NB4 (cell line): Measurements from ENCODE around the gene B4GALT2.

Experiments
- DNase-seq: peaks from one replicate; pipeline ENCODE4 v3.0.0; 2010; ENCODE audit warnings: low read depth
- H3K4me3 ChIP-seq: one replicate; pipeline ENCODE4 v1.5.1; 2011; ENCODE audit warnings: mild to moderate bottlenecking, low read depth, low read length, moderate library complexity
- CTCF ChIP-seq: IDR thresholded peaks from one replicate; pipeline ENCODE4 v1.5.1; 2012; ENCODE audit warnings: low read depth, low read length
- MYC ChIP-seq: IDR thresholded peaks from 2 replicates; pipeline ENCODE4 v1.6.1; 2011; ENCODE audit warnings: low read depth, low read length
- POLR2A ChIP-seq: IDR thresholded peaks from 2 replicates; pipeline ENCODE4 v1.6.1; 2011; ENCODE audit warnings: mild to moderate bottlenecking; ENCODE audit not compliant: insufficient read length; ENCODE audit errors: extremely low read depth
- TF ChIP-seq, protein P1 (sequence below): IDR thresholded peaks from 2 replicates; pipeline ENCODE4 v1.6.1; 2011; ENCODE audit warnings: low read depth, low read length

Gene B4GALT2

DNA sequence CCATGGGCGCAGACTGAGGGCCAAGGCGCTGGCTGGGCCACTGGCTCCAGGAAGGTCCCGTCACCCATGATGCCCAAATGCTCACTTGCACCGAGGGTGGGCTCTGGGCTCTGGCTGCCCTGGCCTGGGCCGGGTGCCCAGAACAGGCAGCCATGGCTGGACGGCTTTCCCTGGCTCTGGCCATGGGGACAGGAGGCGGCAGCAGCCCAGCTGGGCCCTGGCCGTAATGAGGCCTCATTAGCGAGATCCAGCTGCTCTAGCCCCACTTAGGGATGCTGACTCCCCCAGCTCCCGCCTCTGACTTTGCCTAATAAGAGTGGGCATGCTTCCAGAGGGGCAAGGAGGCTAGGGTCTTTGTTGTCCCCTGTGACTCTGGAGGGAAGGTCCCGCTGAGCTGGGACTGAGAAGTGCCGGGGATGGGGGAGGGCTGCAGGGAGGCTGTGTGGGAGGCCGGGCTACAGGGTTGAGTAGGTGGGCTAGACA, 40.5 kb downstream of the B4GALT2 start:
- no peak overlapping the region for H3K4me3 ChIP-seq
- TF ChIP-seq, protein P1, sequence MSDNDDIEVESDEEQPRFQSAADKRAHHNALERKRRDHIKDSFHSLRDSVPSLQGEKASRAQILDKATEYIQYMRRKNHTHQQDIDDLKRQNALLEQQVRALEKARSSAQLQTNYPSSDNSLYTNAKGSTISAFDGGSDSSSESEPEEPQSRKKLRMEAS = no peak
- TF ChIP-seq CTCF (no peak), POLR2A (no peak), MYC (no peak)
- no peak for DNase-seq

GRCh38 chr1:44020464-44020863, 41.5 kb downstream of the B4GALT2 start:
- DNase-seq = no peak
- no peak overlapping the region for H3K4me3 ChIP-seq
- TF ChIP-seq CTCF (no peak), POLR2A (no peak), MYC (no peak)
- TF ChIP-seq, protein P1 = no peak

DNA sequence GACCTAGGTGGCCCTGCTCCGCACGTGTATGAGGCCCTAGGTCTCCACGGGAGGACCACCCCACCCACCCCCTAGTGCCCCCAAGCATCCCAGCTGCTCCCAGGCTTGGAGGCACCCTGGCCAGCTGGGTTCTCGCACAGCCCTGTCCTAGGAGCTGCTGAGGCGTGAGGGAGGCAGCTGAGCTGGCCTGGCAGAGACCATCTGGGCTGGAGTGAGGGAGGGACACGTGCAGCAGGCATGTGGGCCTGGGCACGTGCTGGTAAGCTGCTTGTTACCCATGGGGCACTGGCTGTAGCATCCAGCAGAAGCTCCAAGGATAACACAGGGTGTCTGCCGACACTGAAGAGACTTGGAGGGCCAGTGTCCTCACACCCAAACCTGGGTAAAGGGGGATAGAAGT, 42.1 kb downstream of the B4GALT2 start:
- DNase-seq = no peak
- no peak overlapping the region for H3K4me3 ChIP-seq
- TF ChIP-seq POLR2A (no peak), MYC (no peak), CTCF (no peak)
- TF ChIP-seq, protein P1 = no peak

GRCh38 chr1:44021581-44022321, 42.7 kb downstream of the B4GALT2 start:
- DNase-seq = no peak
- TF ChIP-seq POLR2A (no peak), CTCF (no peak), MYC (no peak)
- TF ChIP-seq, protein P1 = no peak

DNA sequence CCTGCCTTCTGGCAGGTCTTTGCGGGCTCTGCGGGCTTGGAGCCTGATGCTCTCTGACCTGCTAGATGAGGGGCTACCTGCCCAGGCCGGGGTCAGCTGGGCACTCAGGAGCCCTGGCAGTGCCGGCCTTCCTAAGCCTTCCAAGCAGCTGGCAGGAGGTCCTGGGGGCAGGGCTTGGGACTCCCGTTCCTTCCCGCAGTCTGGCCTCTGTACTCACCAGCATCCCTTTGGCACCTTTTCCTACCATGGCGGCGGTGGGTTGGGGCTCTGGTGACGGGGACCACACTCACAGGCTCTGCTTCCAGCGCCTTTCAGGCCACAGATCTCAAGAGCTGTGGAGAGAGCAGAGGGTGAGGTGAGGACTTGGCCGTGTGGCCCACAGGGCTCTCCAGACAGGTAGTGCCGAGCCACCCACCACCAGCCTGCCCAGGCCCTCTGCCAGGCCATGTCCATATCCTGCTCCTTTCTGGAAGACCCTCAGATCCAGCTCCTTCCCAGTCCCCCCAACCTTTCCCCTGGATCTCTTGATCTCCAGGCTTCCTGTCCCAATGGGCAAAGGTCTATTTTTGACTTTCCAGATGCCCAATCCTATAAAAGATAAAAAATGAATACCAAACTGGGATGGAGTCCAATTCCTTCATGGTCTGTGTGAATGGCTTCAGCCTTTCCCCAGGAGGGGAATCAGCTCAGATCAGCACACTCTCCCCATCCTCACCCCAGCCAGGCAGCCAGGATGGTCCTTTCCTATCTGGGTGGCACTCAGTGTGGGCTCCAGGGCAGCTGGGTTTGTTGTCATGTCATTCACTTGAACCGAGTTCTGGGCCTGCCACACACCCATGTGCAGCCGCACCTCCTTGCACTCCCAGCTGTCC, 45.3 kb downstream of the B4GALT2 start:
- no peak for TF ChIP-seq POLR2A
- no peak for TF ChIP-seq CTCF
- TF ChIP-seq, protein P1 = no peak
- TF ChIP-seq MYC = no peak
- no peak overlapping the region for H3K4me3 ChIP-seq
- DNase-seq = no peak

More at GRCh38 chr1:44021581-44022321, 42.7 kb downstream of the B4GALT2 start:
- H3K4me3 ChIP-seq = no peak overlapping the region
